ENCODE results near the gene MPHOSPH10.
"Not testable (repeated sequence)": the region's sequence is repeated elsewhere in the genome, so short reads cannot be mapped to it uniquely, and the experiment has no call there.

Gene MPHOSPH10

DNA sequence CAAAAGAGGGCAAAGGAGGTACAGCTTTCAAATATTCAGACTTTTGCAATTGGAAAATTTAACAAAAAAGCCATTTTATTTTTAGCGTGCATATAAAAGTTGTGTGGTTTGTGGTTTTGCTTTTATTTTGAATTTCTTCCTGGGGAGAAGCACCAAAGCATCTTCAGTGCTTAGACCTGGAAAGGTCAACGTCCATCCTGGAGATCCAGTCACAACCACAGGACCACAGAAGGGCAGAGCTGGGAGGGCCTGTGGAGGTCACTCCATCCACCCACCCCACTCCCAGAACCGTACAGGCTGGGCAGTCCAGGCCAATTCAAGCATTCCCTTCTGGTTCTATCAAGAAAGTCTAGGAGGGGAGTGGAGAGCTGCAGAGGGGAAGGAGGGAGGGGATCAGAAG is 43.8 kb downstream of the MPHOSPH10 start:
- DNase-seq = no peak

DNA sequence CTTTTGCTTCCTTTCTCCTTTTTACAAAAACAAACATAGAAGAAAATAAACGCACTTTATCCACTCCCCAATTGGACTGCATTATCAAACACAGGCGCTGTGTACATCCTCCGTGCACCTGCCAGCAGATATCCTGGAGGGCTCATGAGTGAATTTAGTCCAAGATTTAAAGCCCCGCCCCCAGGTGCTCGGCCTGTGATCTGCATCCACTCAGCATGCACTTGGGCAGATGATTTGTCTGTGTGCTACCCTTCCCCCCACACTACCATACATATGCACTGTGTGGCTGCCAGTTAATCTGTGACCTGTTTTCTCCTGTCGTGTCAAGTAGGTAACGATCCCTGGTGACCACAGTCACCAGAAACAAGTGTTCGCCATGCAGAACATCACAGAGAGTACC is 48.4 kb downstream of the MPHOSPH10 start:
- not testable (repeated sequence) for DNase-seq

DNA sequence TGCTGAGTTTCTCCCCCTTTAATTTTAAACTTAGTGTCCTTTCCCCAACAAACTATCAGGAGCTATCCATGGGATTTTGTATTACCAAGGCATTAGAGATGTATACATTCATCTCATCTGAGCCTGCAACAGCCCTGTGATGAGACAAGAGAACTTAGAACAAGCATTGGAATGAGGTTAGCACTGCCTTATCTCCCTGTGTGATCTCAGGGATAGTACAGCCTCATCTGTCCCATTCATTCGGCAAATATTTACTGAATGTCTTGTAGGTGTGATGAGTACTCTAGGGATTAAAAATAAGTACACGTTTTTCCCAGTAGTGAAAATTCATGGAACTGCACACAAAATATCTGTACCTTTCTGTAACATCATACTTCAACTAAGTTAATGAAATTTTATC is 50.9 kb downstream of the MPHOSPH10 start:
- DNase-seq = no peak

DNA sequence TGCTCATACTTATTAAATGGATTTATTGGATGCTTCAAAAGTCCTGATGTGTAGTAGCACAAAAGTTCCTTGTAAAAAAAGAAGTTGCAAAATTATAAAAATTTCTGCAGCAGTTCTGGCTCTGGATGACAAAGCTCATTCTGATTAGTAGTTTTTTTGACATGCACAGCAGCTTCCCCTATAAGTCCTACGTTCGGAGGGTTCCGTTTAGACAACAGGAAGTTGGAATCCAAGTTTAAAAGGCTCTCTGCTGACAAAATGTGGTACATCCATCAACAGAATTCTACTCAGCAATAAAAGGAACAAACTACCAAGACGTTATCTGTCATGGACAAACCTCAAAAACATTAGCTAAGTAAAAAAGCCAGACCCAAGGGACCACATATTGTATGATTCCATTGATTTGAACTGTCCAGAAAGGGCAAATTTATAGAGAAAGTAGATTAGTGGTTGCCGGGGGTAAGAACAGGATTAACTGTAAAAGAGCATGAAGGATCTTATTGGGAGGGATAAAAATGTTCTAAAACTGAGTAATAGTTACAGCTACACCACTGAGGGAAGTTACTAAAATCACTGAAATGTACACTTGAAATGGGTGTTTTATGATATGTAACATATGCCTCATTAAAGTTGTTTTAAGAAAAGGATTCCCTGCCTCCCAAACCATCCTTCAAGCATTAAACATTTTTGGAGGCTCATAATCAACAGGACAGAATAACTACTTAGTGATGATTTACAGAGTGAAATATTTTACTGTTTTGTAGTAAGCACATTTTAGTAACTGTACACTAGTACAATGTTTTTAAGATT is 53.1 kb downstream of the MPHOSPH10 start:
- not testable (repeated sequence) for DNase-seq

DNA sequence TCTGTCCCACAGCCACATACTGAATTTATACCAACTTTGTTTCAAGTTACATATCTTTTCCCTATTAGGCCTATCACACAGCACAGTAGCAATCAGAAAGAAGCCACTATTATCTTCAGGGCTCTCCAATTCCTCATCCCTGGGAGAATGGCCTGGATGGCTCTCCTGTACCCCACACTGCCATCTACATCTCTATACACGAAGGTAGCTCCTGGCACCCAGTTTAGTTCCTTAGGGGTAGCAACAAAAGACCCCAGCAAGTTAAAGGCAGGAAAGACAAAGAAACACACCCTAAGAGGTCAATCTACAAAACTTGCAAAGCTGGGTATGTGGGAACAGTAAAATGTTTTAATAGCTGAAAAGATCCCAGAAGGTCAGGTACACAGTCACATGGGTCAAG is 56.5 kb downstream of the MPHOSPH10 start:
- DNase-seq = no peak

DNA sequence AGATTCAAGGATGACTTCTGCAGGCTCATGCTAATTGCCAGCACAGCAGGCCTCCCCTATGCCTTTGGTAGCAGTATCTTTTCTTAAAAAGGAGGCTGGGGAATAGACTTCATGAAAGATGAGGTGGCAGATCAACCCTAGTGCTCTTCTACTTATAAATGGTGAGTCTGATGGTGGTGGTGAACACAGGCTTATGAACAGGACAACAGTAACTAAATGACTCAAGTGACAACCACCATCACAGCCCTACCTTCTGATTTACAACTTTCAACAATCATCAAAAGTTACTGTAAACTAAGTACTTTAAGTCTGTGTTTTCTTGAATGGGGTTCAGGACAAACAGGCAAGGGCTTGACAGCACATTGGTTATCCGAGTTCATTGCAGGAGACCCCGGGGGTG is 57.2 kb downstream of the MPHOSPH10 start:
- DNase-seq = no peak

DNA sequence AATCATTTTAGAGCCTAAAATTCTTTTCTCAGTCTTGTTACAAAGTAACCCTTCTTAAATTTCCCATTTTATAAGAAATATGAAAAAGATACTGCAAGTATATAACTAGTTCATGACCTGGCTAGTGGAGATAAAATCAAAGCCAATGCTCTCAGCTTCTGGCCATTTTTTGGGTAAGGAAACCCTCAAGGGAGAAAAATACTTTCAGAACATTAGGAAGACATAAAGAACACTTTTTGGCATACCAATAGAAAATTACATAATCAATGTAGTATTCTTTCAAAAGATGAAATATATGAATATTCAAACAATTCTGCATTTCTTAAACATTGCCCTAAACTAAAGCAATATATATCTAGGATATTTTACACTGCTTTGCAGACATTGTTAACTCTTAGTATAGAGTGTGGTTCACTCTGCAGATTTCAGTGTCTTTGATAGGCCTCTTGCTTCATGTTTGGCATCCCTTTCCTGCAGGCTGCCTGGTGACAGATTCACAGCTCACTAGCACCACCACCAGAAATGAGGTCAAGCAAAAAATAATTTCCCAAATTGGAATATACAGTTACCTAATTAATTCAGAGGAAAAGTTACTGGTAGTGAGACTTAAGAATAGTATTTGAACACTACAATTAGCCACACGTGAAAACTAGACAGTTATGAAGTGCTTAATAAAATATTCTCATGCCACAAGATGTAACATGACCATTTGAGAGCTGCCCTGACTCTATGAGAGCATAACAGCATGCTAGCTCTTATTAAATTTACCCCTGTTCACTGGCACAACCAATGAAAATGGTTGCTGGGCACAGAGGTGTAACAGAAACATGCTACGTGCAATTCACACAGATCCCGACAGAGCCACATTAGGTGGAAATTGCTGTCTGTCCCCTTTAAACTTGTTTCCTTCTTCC is 60.5 kb downstream of the MPHOSPH10 start:
- DNase-seq = no peak

DNA sequence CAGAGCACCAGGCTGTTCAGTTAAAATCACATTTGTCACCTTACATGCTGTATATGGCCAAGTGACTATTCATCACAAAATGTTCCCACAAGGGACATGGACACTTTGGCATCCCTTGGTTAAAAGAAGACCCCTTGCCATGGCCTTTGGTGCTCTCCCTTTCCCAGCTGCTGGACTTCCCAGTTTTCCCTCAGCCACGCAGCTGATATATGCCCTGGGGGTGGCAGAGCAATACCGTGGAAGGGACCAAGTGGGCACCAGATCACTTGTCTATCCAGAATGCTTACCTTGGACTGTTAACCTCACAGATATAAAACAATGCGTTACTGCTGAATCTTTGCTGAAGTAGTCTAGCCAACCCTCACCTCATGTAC is 61.1 kb downstream of the MPHOSPH10 start:
- no peak for DNase-seq

Measured in NCI-H1930 (cell line).